Neural cell (in vitro differentiated cells): ENCODE data around the gene CCDC74B. TPM values are rescaled to one million over a fixed set of nuclear protein-coding genes. Genes with fewer than 3 reads are reported as not detected.
"Not testable (repeated sequence)": the region's sequence is repeated elsewhere in the genome, so short reads cannot be mapped to it uniquely, and the experiment has no call there.

Experiments
- H2AFZ ChIP-seq: fragments of 200-600, 300-800 bp; sonication (generic), shearing (Covaris generic); 2 replicates; pipeline ENCODE4 v1.6.0; 2014; ENCODE audit warnings: low read depth, mild to moderate bottlenecking, antibody characterized with exemption, low read length, moderate library complexity
- H3F3A ChIP-seq: fragments of 200-600 bp; shearing (Covaris generic); 2 replicates; pipeline ENCODE4 v1.6.1; 2016; ENCODE audit warnings: mild to moderate bottlenecking, moderate library complexity, mixed read lengths, antibody characterized with exemption, low read length; ENCODE audit not compliant: insufficient read depth, poor library complexity, severe bottlenecking
- H3K27ac ChIP-seq: fragments of 200-600, 300-800 bp; sonication (generic), shearing (Covaris generic); 2 replicates; pipeline ENCODE4 v1.5.1; 2014; ENCODE audit warnings: mild to moderate bottlenecking, low read length, moderate library complexity
- H3K27me3 ChIP-seq: fragments of 300-800, 200-600 bp; sonication (generic), shearing (Covaris generic); 2 replicates; pipeline ENCODE4 v1.6.0; 2014; ENCODE audit warnings: mild to moderate bottlenecking, low read depth, low read length, moderate library complexity; ENCODE audit not compliant: insufficient read depth
- H3K36me3 ChIP-seq: fragments of 300-800, 200-600 bp; sonication (generic), shearing (Covaris generic); 2 replicates; pipeline ENCODE4 v1.5.1; 2014; ENCODE audit warnings: mild to moderate bottlenecking, antibody characterized with exemption, low read length, moderate library complexity; ENCODE audit not compliant: insufficient read depth
- H3K4me2 ChIP-seq: fragments of 300-800, 200-600 bp; sonication (generic), shearing (Covaris generic); 2 replicates; pipeline ENCODE4 v1.6.0; 2014; ENCODE audit warnings: mild to moderate bottlenecking, low read length
- H3K4me3 ChIP-seq: fragments of 300-800, 200-600 bp; sonication (generic), shearing (Covaris generic); 2 replicates; pipeline ENCODE4 v1.5.1; 2014; ENCODE audit warnings: mild to moderate bottlenecking, low read length, moderate library complexity
- H3K79me2 ChIP-seq: fragments of 200-600 bp; shearing (Covaris generic); replicated peaks from 2 replicates; pipeline ENCODE4 v1.6.0; 2014; ENCODE audit warnings: mild to moderate bottlenecking, low read length, moderate library complexity; ENCODE audit not compliant: insufficient read depth
- H3K9ac ChIP-seq: fragments of 300-800, 200-600 bp; sonication (generic), shearing (Covaris generic); 2 replicates; pipeline ENCODE4 v1.6.1; 2016; ENCODE audit warnings: mild to moderate bottlenecking, low read length, mixed read lengths
- H3K9me2 ChIP-seq: fragments of 200-600 bp; shearing (Covaris generic); 2 replicates; pipeline ENCODE4 v1.6.1; 2016; ENCODE audit warnings: mild to moderate bottlenecking, low read length, mixed read lengths; ENCODE audit not compliant: insufficient read depth
- H3K9me3 ChIP-seq: fragments of 200-600, 300-800 bp; sonication (generic), shearing (Covaris generic); 2 replicates; pipeline ENCODE4 v1.6.1; 2016; ENCODE audit warnings: mild to moderate bottlenecking, mixed run types, low read length, moderate library complexity, mixed read lengths
- H4K20me1 ChIP-seq: fragments of 200-600 bp; shearing (Covaris generic); 2 replicates; pipeline ENCODE4 v1.6.1; 2016; ENCODE audit warnings: mild to moderate bottlenecking, mixed run types; ENCODE audit not compliant: insufficient read depth
- CTCF ChIP-seq: fragments of 450-650 bp; IDR thresholded peaks from 2 replicates; pipeline ENCODE4 v1.5.1; 2014; ENCODE audit warnings: antibody characterized with exemption, mild to moderate bottlenecking, moderate library complexity; ENCODE audit not compliant: poor library complexity, severe bottlenecking
- EP300 ChIP-seq: fragments of 450-650 bp; conservative IDR thresholded peaks from 2 replicates; pipeline ENCODE4 v1.6.1; 2014; ENCODE audit warnings: antibody characterized with exemption, mild to moderate bottlenecking, moderate library complexity; ENCODE audit not compliant: poor library complexity, severe bottlenecking
- EZH2 ChIP-seq: fragments of 200-600, 300-800 bp; shearing (Covaris generic), sonication (generic); IDR thresholded peaks from 2 replicates; pipeline ENCODE4 v1.6.1; 2014; ENCODE audit warnings: antibody characterized with exemption, low read length, borderline replicate concordance, mild to moderate bottlenecking; ENCODE audit not compliant: insufficient read depth, poor library complexity, severe bottlenecking
- MXI1 ChIP-seq: fragments of 450-650 bp; conservative IDR thresholded peaks from 2 replicates; pipeline ENCODE4 v1.6.1; 2014; ENCODE audit warnings: antibody characterized with exemption, mild to moderate bottlenecking; ENCODE audit not compliant: poor library complexity, severe bottlenecking
- POLR2AphosphoS5 ChIP-seq: IDR thresholded peaks from 2 replicates; pipeline ENCODE4 v1.6.1; 2012
- RAD21 ChIP-seq: fragments of 450-650 bp; conservative IDR thresholded peaks from 2 replicates; pipeline ENCODE4 v1.6.1; 2014; ENCODE audit warnings: antibody characterized with exemption, mild to moderate bottlenecking, moderate library complexity
- REST ChIP-seq: IDR thresholded peaks from 2 replicates; pipeline ENCODE4 v1.6.1; 2012; ENCODE audit warnings: borderline replicate concordance
- SMC3 ChIP-seq: fragments of 450-650 bp; conservative IDR thresholded peaks from 2 replicates; pipeline ENCODE4 v1.6.1; 2014; ENCODE audit warnings: antibody characterized with exemption, mild to moderate bottlenecking, moderate library complexity; ENCODE audit not compliant: poor library complexity
- TAF1 ChIP-seq: IDR thresholded peaks from 2 replicates; pipeline ENCODE4 v1.6.1; 2012; ENCODE audit warnings: low read depth
- polyA plus RNA-seq: library from polyadenylated mRNA; depleted of rRNA; stranded (reverse); fragments of >200 nt; gene quantifications from 2 replicates; pipeline ENCODE4 v1.2.3, GENCODE V29; 2014

CCDC74B gene
- polyA plus RNA-seq, 1 donor from 2014 or later, result 24.2 TPM

GRCh38 chr2:130182826-130183511 lies 38.1 kb upstream of the CCDC74B start:
- H2AFZ ChIP-seq, H3K9me2 ChIP-seq, H3K36me3 ChIP-seq, H3K9me3 ChIP-seq, H3F3A ChIP-seq, H3K27me3 ChIP-seq, H4K20me1 ChIP-seq: not testable (repeated sequence)
- H3K27ac ChIP-seq, result peak overlapping the region; percentile 56
- H3K79me2 ChIP-seq, result peaks cover 23% of the 10 kb centered on the region
- H3K4me3 ChIP-seq, result peak overlapping the region; percentile 95
- H3K9ac ChIP-seq, result peak overlapping the region; percentile 55
- peak overlapping the region; percentile 48 for H3K4me2 ChIP-seq

- H3K27ac ChIP-seq, result peak within 1 kb of the TSS; percentile 83
- H3K4me2 ChIP-seq, result peak within 1 kb of the TSS; percentile 65
- not testable (repeated sequence) for H4K20me1 ChIP-seq, H3K9me2 ChIP-seq, H3F3A ChIP-seq, H3K9me3 ChIP-seq, H3K27me3 ChIP-seq, H3K36me3 ChIP-seq
- H3K9ac ChIP-seq, result peak within 1 kb of the TSS; percentile 87
- H3K79me2 ChIP-seq, result peaks cover 24% of the 10 kb centered on the region
- TF ChIP-seq CTCF (peak; percentile 95), POLR2AphosphoS5 (peak; percentile 81), TAF1 (peak; percentile 37), SMC3 (peak; percentile 84), RAD21 (peak; percentile 63)
- peak within 1 kb of the TSS; percentile 95 for H3K4me3 ChIP-seq
- H2AFZ ChIP-seq, result peak within 1 kb of the TSS; percentile 51
These were observed 37.2 kb upstream of the CCDC74B start, which contains the start of gene MZT2B for GRCh38 chr2:130181880-130182682. Gene MZT2B, plus strand, starts transcription at chr2:130182262. Its CDS starts 21 bp downstream, at chr2:130182283.

GRCh38 chr2:130181325-130181879 lies 36.5 kb upstream of the CCDC74B start, which contains the start of gene SMPD4:
Gene SMPD4, minus strand, starts transcription at chr2:130181602. Its CDS starts 5,010 bp downstream, at chr2:130176592.
- Histone ChIP-seq H3K36me3 (no peaks in the 10 kb centered on the region), H2AFZ (peak within 1 kb of the TSS; percentile 51), H3K9me3 (no peaks in the 10 kb centered on the region), H4K20me1 (no peaks in the 10 kb centered on the region), H3K9ac (peak within 1 kb of the TSS; percentile 87), H3F3A (no peaks in the 10 kb centered on the region), H3K9me2 (no peaks in the 10 kb centered on the region), H3K4me3 (peak within 1 kb of the TSS; percentile 95), H3K27me3 (no peaks in the 10 kb centered on the region), H3K4me2 (peak within 1 kb of the TSS; percentile 65), H3K27ac (peak within 1 kb of the TSS; percentile 83), H3K79me2 (peaks cover 24% of the 10 kb centered on the region)
- peak; percentile 18 for TF ChIP-seq TAF1
- TF ChIP-seq SMC3, result no peak
- no peak for TF ChIP-seq CTCF
- TF ChIP-seq EZH2, result no peak
- no peak for TF ChIP-seq EP300
- TF ChIP-seq POLR2AphosphoS5, result peak; percentile 85
- peak; percentile 38 for TF ChIP-seq REST
- no peak for TF ChIP-seq RAD21
- peak; percentile 90 for TF ChIP-seq MXI1
